Urinary bladder (tissue), 4 donors: ENCODE measurements around the gene AGPS. TPM values are rescaled to one million over a fixed set of nuclear protein-coding genes. Genes with fewer than 3 reads are reported as not detected.

Experiments
- DNase-seq: peaks from one replicate; pipeline ENCODE4 v3.0.0-alpha.2; 2015; ENCODE audit errors: extremely low spot score
- H3K27ac ChIP-seq: one replicate; pipeline ENCODE4 v1.5.1; 2013; ENCODE audit warnings: low read depth, mild to moderate bottlenecking, moderate library complexity
- H3K36me3 ChIP-seq: one replicate; pipeline ENCODE4 v1.6.1; 2013; ENCODE audit warnings: mild to moderate bottlenecking, moderate library complexity; ENCODE audit not compliant: insufficient read depth
- H3K4me1 ChIP-seq: one replicate; pipeline ENCODE4 v1.6.1; 2013; ENCODE audit warnings: mild to moderate bottlenecking, moderate library complexity; ENCODE audit not compliant: insufficient read depth
- H3K4me3 ChIP-seq: one replicate; pipeline ENCODE4 v1.5.1; 2013; ENCODE audit warnings: low read depth, low read length
- WGBS: extraction: QIAGEN DNeasy Blood & Tissue Kit; methylation state at CpG from one replicate; pipeline ENCODE4 v1.1.7; 2013; 5-methylcytosine and 5-hydroxymethylcytosine counted together
- polyA plus RNA-seq: library from polyadenylated mRNA; stranded (reverse); fragments of 200-250 nt; gene quantifications from one replicate; pipeline ENCODE4 v1.2.3, GENCODE V29; 2013
- total RNA-seq: library from RNA; depleted of rRNA; stranded (reverse); fragments of >200 nt; gene quantifications from one replicate; pipeline ENCODE4 v1.2.3, GENCODE V29; 2014
- donor health status: healthy with polysubstance abuse.
- donor health status: healthy.

Gene AGPS
- total and polyA plus RNA-seq, 2 donors: 11.2 to 69.7 TPM

DNA sequence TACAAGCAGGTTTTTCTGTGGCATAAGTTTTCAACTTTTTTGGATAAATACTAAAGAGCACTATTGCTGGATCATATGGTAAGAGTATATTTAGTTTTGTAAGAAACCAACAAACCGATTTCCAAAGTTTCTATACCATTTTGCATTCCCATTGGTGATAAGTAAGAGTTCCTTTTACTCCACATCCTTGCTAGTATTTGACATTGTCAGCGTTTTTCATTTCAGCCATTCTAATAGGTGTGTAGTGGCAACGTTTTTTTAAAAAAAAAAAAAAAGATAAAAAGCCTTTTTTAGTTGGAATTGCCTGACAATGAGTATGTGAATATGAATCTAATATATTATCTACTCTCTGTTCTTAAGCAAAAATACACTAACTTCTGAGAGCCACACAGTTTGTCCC, 185.9 kb downstream of the AGPS start:
- no peak overlapping the region for H3K4me3 ChIP-seq
- no peak overlapping the region for H3K27ac ChIP-seq
- no peaks in the 10 kb centered on the region for H3K4me1 ChIP-seq
- no peak for DNase-seq
- 86% methylated on average over 3 of the region's 3 CpGs for WGBS
- H3K36me3 ChIP-seq: no peaks in the 10 kb centered on the region

DNA sequence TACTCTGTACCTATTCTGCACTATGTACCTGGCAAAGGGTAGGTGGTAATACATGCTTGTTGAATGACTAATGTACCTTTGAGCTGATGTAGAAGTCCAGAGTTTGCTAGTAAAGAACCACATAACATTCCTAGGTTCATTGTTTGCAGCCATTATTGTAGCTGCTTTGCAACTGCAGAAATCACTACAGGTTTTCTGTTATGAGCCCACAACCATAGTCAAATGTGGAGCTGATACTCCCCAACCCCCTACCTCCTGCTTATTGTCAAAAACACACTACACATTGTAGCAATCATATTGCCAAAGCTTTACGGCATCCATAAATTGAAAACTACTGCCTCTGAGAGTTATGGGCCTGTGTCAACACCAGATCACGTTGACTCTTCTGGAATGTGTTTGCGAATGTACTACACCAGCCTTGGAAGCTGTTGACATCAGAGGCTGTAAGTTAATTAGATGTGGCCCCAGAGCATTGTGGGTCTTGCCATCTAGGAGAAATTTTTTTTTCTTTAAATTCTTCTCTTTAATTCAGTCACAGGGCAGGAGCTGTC, 187.0 kb downstream of the AGPS start:
- Histone ChIP-seq H3K27ac (no peak overlapping the region), H3K4me1 (no peaks in the 10 kb centered on the region), H3K36me3 (no peaks in the 10 kb centered on the region), H3K4me3 (no peak overlapping the region)
- DNase-seq: no peak
- 55% methylated on average over 3 of the region's 3 CpGs for WGBS

DNA sequence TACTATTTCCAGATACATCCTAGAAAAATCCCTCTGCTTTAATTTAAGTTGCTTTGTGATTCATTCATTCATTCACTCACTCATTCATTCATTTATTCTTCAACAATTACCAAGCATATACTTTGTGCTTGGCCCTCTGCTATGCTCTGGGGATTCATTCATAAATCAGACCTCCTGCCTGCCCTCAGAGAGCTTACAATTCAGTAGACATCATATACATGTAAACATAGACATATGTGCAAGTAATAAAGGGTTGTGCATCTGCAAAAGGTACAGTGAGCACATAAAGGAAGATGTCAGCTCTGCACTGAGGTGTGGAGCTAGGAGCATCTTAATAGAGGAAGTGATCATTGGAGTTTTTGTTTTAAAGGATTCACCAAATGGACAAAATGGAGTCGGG, 189.4 kb downstream of the AGPS start:
- DNase-seq: no peak
- Histone ChIP-seq H3K4me1 (no peaks in the 10 kb centered on the region), H3K36me3 (no peaks in the 10 kb centered on the region), H3K27ac (no peak overlapping the region), H3K4me3 (no peak overlapping the region)
- 95% methylated on average over 1 of the region's 1 CpG for WGBS

DNA sequence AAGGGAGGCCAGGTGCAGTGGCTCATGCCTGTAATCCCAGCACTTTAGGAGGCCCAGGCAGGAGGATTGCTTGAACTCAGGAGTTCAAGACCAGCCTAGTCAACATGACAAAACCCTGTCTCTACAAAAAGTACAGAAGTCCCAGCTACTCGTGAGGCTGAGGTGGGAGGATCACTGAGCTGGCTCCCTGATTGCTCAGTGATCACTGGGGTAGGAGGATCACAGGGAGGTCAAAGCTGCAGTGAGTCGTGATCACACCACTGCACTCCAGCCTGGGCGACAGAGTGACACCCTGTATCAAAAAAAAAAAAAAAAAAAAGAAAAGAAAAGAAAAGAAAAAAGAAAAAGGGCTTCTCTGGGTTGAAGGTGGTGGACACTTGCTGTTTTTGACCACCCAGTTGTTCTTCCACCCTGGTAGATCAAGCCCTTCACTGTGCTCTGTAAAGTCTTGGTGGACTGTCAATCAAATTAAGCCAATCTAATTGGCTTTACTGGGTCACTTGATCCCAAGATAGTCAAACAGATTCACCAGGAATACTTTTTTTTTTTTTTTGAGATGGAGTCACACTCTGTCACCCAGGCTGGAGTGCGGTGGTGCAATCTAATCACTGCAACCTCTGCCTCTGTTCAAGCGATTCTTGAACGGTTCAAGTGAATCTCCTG, 191.6 kb downstream of the AGPS start:
- H3K4me3 ChIP-seq: no peak overlapping the region
- H3K36me3 ChIP-seq: no peaks in the 10 kb centered on the region
- no peaks in the 10 kb centered on the region for H3K4me1 ChIP-seq
- no peak overlapping the region for H3K27ac ChIP-seq
- WGBS: 96% methylated on average over 6 of the region's 6 CpGs
- no peak for DNase-seq

DNA sequence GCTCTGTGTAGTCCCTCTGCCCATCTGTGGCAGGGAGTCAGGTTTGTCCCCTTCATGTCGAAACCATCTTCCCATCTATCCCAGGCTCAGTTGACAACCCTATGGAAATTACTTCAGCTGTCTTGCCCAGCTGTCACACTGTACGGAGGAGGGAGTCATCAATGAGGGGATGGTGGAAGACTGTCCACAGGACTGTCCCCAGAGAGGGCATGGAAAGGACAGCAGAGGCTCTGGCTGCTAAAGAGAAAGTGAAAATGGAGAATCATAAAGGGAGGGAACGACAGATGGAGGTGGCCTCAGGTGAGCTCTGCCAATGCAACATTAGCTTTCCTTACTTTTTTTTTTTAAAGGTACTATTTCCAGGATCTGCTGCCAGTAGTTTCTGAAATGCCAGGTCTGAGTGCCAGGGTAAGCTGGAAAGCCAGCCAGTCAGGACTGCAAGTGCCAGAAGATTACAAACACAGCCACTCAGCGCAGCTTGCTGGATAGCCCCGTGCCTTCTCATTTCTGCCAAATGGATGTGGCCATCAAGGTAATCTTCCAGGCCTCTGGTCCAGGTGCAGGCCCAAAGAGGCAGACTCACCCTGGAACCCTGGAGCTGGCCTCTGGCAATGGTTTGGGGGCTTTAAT, 192.8 kb downstream of the AGPS start:
- 85% methylated on average over 5 of the region's 5 CpGs for WGBS
- H3K4me1 ChIP-seq: no peaks in the 10 kb centered on the region
- no peak for DNase-seq
- H3K27ac ChIP-seq: no peak overlapping the region
- H3K4me3 ChIP-seq: no peak overlapping the region
- no peaks in the 10 kb centered on the region for H3K36me3 ChIP-seq

DNA sequence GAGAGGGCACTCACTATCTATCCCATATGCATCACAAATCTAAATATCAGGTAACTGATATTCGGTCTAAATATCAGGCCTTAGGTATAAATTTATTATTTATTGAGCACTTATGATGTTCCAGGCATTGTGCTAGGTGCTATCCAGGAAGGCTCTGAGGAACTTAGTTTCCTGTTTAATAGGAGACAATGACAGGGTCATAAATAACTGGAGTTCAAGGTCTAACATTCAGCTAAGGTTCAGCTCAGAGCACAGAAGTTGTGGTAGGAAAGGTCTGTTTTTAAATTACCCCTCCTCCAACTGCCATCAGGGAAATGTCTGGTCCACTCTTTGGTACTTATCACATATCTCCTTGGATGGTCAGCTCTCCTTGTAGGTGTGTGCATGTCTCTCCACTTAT, 193.6 kb downstream of the AGPS start:
- WGBS: 72% methylated on average over 1 of the region's 1 CpG
- H3K27ac ChIP-seq: no peak overlapping the region

DNA sequence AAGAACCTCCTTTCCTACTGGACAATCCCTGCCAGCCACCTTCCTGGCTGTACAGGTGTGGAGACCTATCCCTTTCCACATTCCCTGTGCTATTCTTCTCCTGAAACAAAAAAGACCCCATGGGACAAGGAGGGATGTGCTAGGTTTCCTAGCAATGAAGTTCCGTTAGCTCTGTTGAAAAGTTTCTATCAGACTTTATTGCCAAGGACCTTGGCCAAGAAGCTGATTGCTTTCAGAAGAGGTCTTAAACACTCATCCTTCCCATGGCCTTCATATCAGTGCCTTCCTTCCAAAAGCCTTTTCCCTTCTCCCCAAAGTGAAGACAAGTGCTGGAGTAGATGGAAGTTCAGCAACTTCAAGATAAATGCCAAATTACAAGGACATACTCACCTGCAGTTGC, 194.8 kb downstream of the AGPS start:
- no peaks in the 10 kb centered on the region for H3K4me1 ChIP-seq
- no peak overlapping the region for H3K4me3 ChIP-seq
- H3K27ac ChIP-seq: no peak overlapping the region
- 70% methylated on average over 1 of the region's 1 CpG for WGBS
- no peak for DNase-seq
- no peaks in the 10 kb centered on the region for H3K36me3 ChIP-seq

More for the DNA sequence above, 193.6 kb downstream of the AGPS start:
- no peaks in the 10 kb centered on the region for H3K36me3 ChIP-seq
- no peak for DNase-seq
- H3K4me3 ChIP-seq: no peak overlapping the region
- no peaks in the 10 kb centered on the region for H3K4me1 ChIP-seq

DNA sequence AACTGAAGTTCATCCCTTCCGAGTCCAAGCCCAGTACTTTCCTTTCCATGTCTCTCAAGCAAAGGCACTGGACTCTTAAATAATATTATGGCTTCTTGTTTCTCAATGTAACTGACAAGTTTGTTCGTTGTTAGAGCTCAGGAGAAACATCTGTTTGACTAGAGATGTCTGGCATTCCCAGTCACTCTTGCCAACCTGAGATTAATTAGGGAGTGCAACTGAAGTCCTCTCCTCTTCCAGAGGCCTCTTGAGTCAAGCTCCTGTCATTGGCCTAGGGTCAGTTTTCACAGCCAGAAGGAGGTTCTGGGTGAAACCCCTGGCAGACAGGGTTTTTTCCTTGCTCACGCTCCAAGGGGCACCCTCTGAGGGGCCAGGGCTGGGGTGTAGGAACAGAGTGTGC, 196.1 kb downstream of the AGPS start:
- Histone ChIP-seq H3K27ac (no peak overlapping the region), H3K4me3 (no peak overlapping the region), H3K4me1 (no peaks in the 10 kb centered on the region), H3K36me3 (no peaks in the 10 kb centered on the region)
- WGBS: 75% methylated on average over 3 of the region's 3 CpGs
- DNase-seq: no peak

DNA sequence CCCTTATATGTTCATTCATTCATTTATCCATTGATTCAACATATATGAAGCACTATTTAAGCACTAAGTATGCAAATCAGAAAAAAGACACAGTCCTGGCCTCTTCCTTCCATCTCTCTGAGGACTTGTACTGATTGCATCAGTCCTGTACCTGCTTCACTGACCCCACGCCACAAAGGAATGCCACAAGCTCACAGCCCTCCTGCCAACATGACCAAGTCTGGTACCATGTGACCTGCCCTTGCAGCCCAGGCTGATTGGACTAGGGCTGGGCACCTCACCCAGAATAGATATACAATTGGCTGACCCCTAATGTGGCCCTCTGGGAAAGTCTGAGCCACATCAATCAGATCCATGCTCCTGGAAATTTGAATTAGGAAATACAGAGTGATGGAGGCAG, 196.6 kb downstream of the AGPS start:
- no peak overlapping the region for H3K4me3 ChIP-seq
- no peaks in the 10 kb centered on the region for H3K4me1 ChIP-seq
- no peak for DNase-seq
- no peak overlapping the region for H3K27ac ChIP-seq
- WGBS: 93% methylated on average over 1 of the region's 1 CpG
- no peaks in the 10 kb centered on the region for H3K36me3 ChIP-seq

DNA sequence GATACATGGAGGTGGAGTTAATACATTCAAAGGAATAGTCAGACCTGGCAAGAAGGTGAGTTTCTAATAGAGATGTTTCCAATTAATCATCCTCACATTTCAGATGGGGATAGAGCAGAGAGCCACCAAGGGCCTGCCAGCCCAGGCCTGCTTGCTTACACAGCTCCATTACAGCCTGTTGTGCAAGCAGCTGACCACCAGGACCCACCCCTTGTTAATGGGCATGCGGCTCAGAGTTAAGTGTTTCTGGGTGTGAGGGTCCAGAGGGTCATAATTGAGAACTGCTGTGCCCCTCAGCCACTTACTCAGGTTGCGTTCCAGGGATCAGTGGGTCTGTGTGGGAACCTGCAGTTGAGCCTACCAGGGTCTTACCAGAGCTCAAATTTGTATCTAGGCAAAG, 199.8 kb downstream of the AGPS start:
- 87% methylated on average over 2 of the region's 2 CpGs for WGBS
- H3K36me3 ChIP-seq: no peaks in the 10 kb centered on the region
- H3K4me1 ChIP-seq: no peaks in the 10 kb centered on the region
- no peak for DNase-seq
- no peak overlapping the region for H3K27ac ChIP-seq
- no peak overlapping the region for H3K4me3 ChIP-seq

DNA sequence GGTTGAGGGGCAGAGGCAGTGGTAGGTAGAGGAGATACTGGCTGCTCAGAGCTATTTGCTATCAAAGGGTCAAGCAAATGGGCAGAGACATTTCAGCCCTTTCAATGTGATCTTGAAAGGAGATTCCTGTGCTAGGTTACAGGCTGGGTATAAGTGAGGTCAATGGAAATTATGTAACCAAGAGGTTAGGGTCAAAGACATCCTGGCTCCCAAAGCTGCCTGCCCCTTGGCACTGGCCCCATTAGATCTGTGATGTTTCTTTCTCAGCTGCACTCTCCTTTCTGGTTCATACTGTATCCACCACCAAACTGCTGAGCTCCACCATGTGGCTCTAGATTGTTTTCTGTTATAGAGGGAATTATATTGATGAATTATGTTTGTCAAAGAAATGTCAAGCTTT, 200.4 kb downstream of the AGPS start:
- Histone ChIP-seq H3K4me3 (no peak overlapping the region), H3K4me1 (no peaks in the 10 kb centered on the region), H3K36me3 (no peaks in the 10 kb centered on the region), H3K27ac (no peak overlapping the region)
- no peak for DNase-seq

DNA sequence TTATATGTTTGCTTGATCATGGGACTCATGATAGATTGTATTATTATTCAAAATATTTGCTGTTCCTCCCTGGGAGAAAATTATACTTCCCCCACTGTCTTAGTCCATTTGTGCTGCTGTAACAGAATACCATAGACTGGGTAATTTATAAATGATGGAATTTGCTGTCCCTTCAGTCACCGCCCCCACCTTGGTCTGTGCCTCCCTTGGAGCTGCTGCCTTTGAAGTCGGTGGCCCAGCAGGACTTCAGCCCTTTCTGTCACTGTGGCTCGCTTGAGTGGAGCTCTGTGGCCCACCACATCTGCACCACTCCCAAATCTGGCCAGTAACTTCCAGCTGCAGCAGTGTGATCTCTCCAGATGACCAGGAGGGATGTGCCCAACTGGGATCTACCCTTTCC, 200.8 kb downstream of the AGPS start:
- Histone ChIP-seq H3K4me1 (no peaks in the 10 kb centered on the region), H3K36me3 (no peaks in the 10 kb centered on the region), H3K4me3 (no peak overlapping the region), H3K27ac (no peak overlapping the region)
- DNase-seq: no peak
- 96% methylated on average over 3 of the region's 3 CpGs for WGBS
